KMS-11 (cell line): Measurements from ENCODE around the gene ZNF827.

ENCODE experiments used
- H2AFZ ChIP-seq: fragments of 200-600 bp; sonication (generic); 2 replicates; pipeline ENCODE4 v1.6.1; 2016; ENCODE audit warnings: antibody characterized with exemption, mixed run types, low read depth
- H3K27ac ChIP-seq: fragments of 200-600 bp; sonication (generic); 2 replicates; pipeline ENCODE4 v1.6.1; 2016; ENCODE audit warnings: mild to moderate bottlenecking, mixed run types
- H3K27me3 ChIP-seq: fragments of 200-600 bp; sonication (generic); 2 replicates; pipeline ENCODE4 v1.6.1; 2017; ENCODE audit warnings: mild to moderate bottlenecking, low read depth, mixed run types, moderate library complexity; ENCODE audit not compliant: insufficient read depth
- H3K36me3 ChIP-seq: fragments of 200-600 bp; sonication (generic); 2 replicates; pipeline ENCODE4 v1.6.1; 2017; ENCODE audit warnings: mild to moderate bottlenecking, mixed run types; ENCODE audit not compliant: insufficient read depth
- H3K4me1 ChIP-seq: fragments of 200-600 bp; sonication (generic); 2 replicates; pipeline ENCODE4 v1.6.1; 2016; ENCODE audit warnings: mild to moderate bottlenecking, low read depth, mixed run types; ENCODE audit not compliant: poor library complexity, severe bottlenecking
- H3K4me2 ChIP-seq: fragments of 200-600 bp; sonication (generic); 2 replicates; pipeline ENCODE4 v1.7.0; 2016; ENCODE audit warnings: mild to moderate bottlenecking, mixed run types
- H3K4me3 ChIP-seq: fragments of 200-600 bp; sonication (generic); IDR thresholded peaks from 2 replicates; pipeline ENCODE4 v1.6.1; 2017; ENCODE audit warnings: low read depth, low read length, mixed read lengths; ENCODE audit not compliant: insufficient read depth
- H3K79me2 ChIP-seq: fragments of 200-600 bp; sonication (generic); 2 replicates; pipeline ENCODE4 v1.6.1; 2016; ENCODE audit warnings: low read depth, mixed run types; ENCODE audit not compliant: insufficient read depth
- H3K9ac ChIP-seq: fragments of 200-600 bp; sonication (generic); 2 replicates; pipeline ENCODE4 v1.6.1; 2016; ENCODE audit warnings: mild to moderate bottlenecking, mixed run types
- H4K20me1 ChIP-seq: fragments of 200-600 bp; sonication (generic); 2 replicates; pipeline ENCODE4 v1.6.1; 2016; ENCODE audit warnings: mild to moderate bottlenecking, mixed run types; ENCODE audit not compliant: insufficient read depth
- TF ChIP-seq, protein P1 (sequence below): fragments of 200-600 bp; sonication (generic); conservative IDR thresholded peaks from 2 replicates; pipeline ENCODE4 v1.6.1; 2017; ENCODE audit warnings: low read depth, mild to moderate bottlenecking, antibody characterized with exemption, low read length, moderate library complexity, mixed read lengths

The ZNF827 gene

DNA sequence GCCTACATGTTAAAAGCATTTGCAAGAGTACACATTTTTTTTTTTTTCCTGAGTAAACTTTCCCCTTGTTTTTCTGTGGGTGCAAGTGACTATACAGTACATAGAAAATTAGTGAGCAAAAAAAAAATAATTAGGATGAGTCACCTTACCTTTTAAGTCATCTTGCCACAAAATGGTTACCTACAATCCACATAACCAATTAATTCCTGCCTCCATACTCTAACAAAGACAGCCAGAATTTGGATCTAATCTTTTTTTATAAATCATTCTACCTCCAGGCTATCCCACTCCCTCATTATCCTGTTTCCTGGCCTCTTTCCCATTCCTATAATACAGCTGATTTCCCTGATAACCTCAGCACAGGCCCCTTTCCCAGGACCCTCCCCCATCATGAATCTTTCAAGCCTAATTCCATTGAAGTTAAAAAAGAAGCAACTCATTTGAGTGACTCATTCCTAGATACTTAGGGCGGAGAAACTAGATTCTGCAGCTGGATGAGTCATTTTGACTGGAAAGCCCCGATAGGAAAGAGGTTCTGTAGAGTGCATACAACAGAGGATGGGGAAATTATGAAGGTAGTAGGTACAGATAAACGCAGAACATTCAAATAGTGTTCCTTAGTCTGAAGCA lies 130.5 kb downstream of the ZNF827 start:
- H3K4me3 ChIP-seq, result no peak overlapping the region
- peaks cover 3% of the 10 kb centered on the region for H3K4me1 ChIP-seq
- H4K20me1 ChIP-seq, result no peaks in the 10 kb centered on the region
- no peak overlapping the region for H2AFZ ChIP-seq
- no peaks in the 10 kb centered on the region for H3K27me3 ChIP-seq
- no peak overlapping the region for H3K9ac ChIP-seq
- no peak overlapping the region for H3K4me2 ChIP-seq
- H3K79me2 ChIP-seq, result no peaks in the 10 kb centered on the region
- no peak overlapping the region for H3K27ac ChIP-seq
- no peaks in the 10 kb centered on the region; the same call in 1 of the 2 replicates for H3K36me3 ChIP-seq
- TF ChIP-seq, protein P1, sequence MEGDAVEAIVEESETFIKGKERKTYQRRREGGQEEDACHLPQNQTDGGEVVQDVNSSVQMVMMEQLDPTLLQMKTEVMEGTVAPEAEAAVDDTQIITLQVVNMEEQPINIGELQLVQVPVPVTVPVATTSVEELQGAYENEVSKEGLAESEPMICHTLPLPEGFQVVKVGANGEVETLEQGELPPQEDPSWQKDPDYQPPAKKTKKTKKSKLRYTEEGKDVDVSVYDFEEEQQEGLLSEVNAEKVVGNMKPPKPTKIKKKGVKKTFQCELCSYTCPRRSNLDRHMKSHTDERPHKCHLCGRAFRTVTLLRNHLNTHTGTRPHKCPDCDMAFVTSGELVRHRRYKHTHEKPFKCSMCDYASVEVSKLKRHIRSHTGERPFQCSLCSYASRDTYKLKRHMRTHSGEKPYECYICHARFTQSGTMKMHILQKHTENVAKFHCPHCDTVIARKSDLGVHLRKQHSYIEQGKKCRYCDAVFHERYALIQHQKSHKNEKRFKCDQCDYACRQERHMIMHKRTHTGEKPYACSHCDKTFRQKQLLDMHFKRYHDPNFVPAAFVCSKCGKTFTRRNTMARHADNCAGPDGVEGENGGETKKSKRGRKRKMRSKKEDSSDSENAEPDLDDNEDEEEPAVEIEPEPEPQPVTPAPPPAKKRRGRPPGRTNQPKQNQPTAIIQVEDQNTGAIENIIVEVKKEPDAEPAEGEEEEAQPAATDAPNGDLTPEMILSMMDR, result no peak

DNA sequence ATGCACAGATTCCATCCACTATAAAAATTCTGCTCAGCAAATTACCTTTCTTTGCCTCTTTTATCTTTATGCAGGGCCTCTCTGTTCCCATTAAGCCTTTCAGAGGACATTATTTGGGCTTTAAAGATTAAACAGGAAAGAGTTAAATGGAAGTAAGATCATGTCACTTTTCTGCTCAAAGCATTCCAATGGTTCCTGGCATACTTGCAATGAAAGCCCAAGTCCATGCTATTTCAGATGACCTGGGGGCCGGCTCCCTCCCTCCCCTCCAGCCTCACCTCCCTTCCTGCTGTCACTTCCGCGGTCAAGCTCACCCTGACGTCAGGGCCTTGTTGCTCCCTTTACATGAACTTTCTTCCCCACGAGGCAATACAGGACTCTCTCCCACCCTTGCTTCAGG lies 133.1 kb downstream of the ZNF827 start:
- H4K20me1 ChIP-seq, result no peaks in the 10 kb centered on the region
- H3K27me3 ChIP-seq, result no peaks in the 10 kb centered on the region
- H3K36me3 ChIP-seq, result no peaks in the 10 kb centered on the region; the same call in 1 of the 2 replicates
- no peak overlapping the region for H3K9ac ChIP-seq
- H3K4me2 ChIP-seq, result no peak overlapping the region
- H3K4me3 ChIP-seq, result no peak overlapping the region
- H3K79me2 ChIP-seq, result no peaks in the 10 kb centered on the region
- H3K27ac ChIP-seq, result no peak overlapping the region
- H3K4me1 ChIP-seq, result peaks cover 3% of the 10 kb centered on the region
- H2AFZ ChIP-seq, result no peak overlapping the region
- TF ChIP-seq, protein P1, result no peak

DNA sequence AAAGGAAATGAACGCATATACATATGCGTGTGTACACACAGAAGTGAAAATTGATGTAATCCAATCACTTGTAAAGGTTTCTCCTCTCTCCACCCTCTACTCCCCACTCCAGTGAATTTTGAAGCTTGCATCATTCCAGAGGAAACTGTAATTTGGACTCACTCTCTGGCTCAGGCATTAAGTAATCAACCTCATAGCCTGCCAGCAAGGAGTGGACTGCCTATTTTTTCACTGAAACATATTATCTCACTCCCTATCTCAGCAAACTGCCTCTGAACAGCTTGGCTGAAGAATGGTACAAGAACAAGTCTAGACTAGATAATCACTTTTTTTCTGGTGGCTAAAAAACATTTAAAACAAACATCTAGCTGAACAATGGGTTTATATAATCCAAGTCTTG lies 134.5 kb downstream of the ZNF827 start:
- H3K9ac ChIP-seq, result no peak overlapping the region
- H3K79me2 ChIP-seq, result no peaks in the 10 kb centered on the region
- H3K27ac ChIP-seq, result no peak overlapping the region
- H4K20me1 ChIP-seq, result no peaks in the 10 kb centered on the region
- TF ChIP-seq, protein P1, result no peak
- H3K4me2 ChIP-seq, result no peak overlapping the region
- H3K4me1 ChIP-seq, result peaks cover 1% of the 10 kb centered on the region
- no peaks in the 10 kb centered on the region for H3K27me3 ChIP-seq
- H3K36me3 ChIP-seq, result no peaks in the 10 kb centered on the region
- no peak overlapping the region for H2AFZ ChIP-seq
- no peak overlapping the region for H3K4me3 ChIP-seq

DNA sequence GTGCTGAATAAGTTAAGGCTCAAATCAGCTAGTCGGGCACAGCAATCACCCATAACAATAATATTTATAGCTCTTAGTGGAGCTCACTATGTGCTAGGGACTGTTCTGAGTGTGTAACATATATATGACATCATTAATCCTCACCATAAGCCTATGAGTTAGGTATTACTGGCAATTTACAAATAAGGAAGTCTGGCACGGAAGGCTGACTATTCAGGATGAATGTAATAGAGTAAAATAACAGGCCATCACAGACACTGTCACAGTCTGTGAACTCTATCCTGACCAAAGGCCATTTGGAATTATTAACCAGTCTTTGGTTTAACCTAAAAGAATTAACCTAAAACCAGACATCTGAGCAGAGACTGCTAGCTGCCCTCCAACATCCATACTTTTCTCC lies 139.4 kb downstream of the ZNF827 start:
- Histone ChIP-seq H3K4me3 (no peak overlapping the region), H2AFZ (no peak overlapping the region), H3K36me3 (no peaks in the 10 kb centered on the region), H3K9ac (no peak overlapping the region), H3K27me3 (no peaks in the 10 kb centered on the region), H3K4me2 (no peak overlapping the region), H4K20me1 (no peaks in the 10 kb centered on the region), H3K27ac (no peak overlapping the region), H3K79me2 (no peaks in the 10 kb centered on the region), H3K4me1 (no peaks in the 10 kb centered on the region)
- TF ChIP-seq, protein P1, result no peak
